Measurements from ENCODE around the gene SATB2.

DNA sequence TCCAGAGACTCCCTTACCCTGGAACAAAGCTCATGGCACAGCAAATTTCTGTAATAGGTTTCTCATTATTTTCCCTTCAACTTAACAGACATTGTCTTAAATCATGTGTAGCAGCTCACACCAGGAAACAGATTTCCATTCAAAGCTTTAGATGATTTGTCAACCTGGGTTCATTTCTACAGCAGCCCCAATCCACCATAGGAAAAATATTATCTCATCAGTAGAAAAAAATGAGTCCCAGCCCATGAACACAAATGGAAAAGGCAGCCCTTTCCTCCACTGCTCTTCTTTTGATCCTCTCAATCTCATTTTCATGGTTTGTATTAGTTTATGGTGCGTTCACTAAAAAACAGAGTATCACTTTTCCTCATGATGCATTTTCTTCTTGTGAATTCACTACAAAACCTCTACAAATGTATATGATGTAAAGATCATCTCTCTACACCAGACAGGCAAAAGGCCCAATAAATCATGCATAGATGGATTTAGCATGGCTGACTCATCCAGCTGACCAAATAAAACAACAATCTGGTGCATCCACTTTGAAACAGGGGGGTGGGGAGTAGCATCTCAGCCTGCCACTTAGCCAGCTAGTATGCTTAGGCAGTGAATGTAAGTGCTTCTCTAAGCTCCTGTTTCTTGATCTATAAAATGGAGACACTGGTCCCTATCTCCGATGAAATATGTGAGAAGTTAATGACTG lies 78.6 kb downstream of the SATB2 start:
- TF ChIP-seq, protein P1, sequence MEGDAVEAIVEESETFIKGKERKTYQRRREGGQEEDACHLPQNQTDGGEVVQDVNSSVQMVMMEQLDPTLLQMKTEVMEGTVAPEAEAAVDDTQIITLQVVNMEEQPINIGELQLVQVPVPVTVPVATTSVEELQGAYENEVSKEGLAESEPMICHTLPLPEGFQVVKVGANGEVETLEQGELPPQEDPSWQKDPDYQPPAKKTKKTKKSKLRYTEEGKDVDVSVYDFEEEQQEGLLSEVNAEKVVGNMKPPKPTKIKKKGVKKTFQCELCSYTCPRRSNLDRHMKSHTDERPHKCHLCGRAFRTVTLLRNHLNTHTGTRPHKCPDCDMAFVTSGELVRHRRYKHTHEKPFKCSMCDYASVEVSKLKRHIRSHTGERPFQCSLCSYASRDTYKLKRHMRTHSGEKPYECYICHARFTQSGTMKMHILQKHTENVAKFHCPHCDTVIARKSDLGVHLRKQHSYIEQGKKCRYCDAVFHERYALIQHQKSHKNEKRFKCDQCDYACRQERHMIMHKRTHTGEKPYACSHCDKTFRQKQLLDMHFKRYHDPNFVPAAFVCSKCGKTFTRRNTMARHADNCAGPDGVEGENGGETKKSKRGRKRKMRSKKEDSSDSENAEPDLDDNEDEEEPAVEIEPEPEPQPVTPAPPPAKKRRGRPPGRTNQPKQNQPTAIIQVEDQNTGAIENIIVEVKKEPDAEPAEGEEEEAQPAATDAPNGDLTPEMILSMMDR (IDR thresholded peaks at IDR 0.05), result no peak
- TF ChIP-seq POLR2A (IDR thresholded peaks at IDR 0.05), result no peak
- TF ChIP-seq POLR2AphosphoS5 (IDR thresholded peaks at IDR 0.05), result no peak

Data from breast epithelium (tissue), 3 donors.